AG09319 (cell line): ENCODE data around the gene ARL14EPL.
A peak's percentile ranks its signal among the peaks of the same experiment; 100 is the strongest.

Experiments
- DNase-seq: peaks from one replicate; pipeline ENCODE4 v3.0.0-alpha.2; 2010; ENCODE audit warnings: low read depth; ENCODE audit errors: extremely low read depth
- CTCF ChIP-seq: IDR thresholded peaks from 2 replicates; pipeline ENCODE4 v1.5.1; 2011; ENCODE audit warnings: low read depth, mild to moderate bottlenecking, inconsistent platforms, low read length, moderate library complexity

Gene ARL14EPL

GRCh38 chr5:116025866-116026265, 6.4 kb upstream of the ARL14EPL start:
- TF ChIP-seq CTCF = no peak
- DNase-seq = no peak

- DNase-seq = no peak
- no peak for TF ChIP-seq CTCF
These were observed 719 bp downstream of the ARL14EPL start for GRCh38 chr5:116032991-116033390.

- DNase-seq = no peak
- TF ChIP-seq CTCF = no peak
These were observed 2.9 kb downstream of the ARL14EPL start for GRCh38 chr5:116035123-116035522.

DNA sequence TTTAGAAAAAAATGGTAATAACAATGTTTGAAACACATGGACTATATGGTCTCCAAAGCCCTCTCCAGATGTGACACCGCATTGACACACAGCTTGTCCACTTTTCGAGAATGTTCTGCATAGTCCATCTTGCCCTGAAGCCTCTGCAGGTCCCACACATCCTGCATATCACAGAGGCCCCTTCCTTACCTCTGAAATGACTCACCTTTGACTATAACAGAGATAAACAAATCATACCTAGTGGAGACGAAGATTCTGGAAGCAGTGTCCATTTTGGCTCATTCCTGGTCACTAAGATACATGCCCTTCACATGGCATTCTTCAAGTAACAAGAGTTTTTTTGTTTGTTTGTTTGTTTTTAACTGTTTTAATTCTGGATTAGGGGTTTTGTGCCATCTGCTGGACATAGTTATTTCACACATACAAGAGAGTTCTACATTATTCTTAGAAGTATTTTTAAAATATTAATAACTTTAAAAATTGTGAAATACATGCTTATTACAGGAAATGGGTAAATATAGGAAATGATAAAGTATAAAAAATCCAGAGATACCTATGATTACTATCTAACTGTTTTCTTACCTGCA, 5.1 kb downstream of the ARL14EPL start:
- TF ChIP-seq CTCF = peak; percentile 8
- no peak for DNase-seq

DNA sequence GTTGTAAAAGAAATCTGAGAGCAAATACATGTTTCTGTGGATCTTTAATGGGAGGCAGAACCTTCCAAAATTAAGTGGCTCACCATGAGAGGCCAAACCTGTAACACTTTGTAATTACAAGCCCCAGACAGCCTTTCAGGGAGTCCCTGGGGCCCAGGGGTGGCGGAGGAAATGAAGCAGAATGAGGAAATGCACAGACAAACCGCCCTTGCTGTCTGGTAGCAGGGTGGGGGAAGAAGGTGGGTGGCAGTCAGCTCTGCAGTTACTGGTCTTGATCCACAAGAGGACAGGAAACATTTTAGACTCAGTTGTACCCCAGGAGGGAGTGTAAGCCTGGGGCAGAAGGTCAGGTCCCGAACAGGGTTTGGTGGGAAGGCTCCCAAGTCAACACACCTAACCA, 6.5 kb downstream of the ARL14EPL start:
- TF ChIP-seq CTCF = no peak
- no peak for DNase-seq

DNA sequence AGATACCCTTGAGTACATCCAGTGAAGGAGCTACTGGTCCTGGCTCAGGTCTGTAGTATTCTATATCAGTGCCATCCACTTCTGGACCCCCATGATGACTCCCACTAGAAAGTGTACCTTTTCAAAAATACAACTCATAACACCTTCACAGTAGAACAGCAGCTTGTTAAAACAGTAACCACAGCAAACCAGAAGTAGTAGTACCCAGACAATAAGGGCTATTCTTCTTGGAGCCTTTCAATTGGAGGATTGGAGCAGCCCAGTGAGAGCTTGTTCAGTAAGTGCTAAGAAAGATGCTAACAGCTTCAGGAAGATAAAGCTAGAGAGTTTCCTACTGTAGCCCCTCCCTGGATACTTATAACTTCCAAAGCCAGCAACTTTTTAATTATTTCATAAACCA, 10.1 kb downstream of the ARL14EPL start:
- no peak for DNase-seq
- no peak for TF ChIP-seq CTCF

DNA sequence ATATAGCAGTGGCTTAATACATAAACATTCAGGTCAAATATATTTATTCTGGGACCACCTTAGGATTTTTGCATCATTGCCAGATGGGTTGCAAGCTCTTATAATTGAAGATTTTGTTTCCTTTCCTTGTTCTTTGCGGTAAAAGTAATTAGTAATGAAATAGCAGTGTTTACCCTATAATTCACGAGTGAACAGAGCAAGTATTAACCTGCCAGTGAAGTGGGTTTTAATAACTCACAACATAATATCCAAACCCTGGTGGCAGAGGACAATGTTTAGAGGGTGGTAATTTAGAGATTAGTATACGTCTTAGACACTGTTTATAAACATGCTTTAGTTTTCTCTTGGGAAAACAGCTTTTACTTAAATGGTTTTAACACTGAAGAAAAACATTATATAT, 11.8 kb downstream of the ARL14EPL start:
- DNase-seq = no peak
- no peak for TF ChIP-seq CTCF
